Smooth muscle cell (in vitro differentiated cells): ENCODE results near the gene XBP1. TPM values are rescaled to one million over a fixed set of nuclear protein-coding genes. Genes with fewer than 3 reads are reported as not detected.
"Not testable (repeated sequence)": the region's sequence is repeated elsewhere in the genome, so short reads cannot be mapped to it uniquely, and the experiment has no call there.

Experiments used
- DNase-seq: peaks from one replicate; lab custom pipeline; 2025; ENCODE audit not compliant: unreplicated experiment; lab: John Stamatoyannopoulos, UW
- H2AFZ ChIP-seq: fragments of 200-600 bp; sonication (generic); 2 replicates; pipeline ENCODE4 v1.6.0; 2016; ENCODE audit warnings: antibody characterized with exemption, low read depth, mild to moderate bottlenecking
- H3F3A ChIP-seq: fragments of 200-600 bp; sonication (generic); 2 replicates; pipeline ENCODE4 v1.6.0; 2017; ENCODE audit warnings: antibody characterized with exemption, low read depth
- H3K27ac ChIP-seq: fragments of 200-600 bp; sonication (generic); 2 replicates; pipeline ENCODE4 v1.5.1; 2016; ENCODE audit warnings: low read depth, mild to moderate bottlenecking
- H3K27me3 ChIP-seq: fragments of 200-600 bp; sonication (generic); 2 replicates; pipeline ENCODE4 v1.6.1; 2016; ENCODE audit warnings: low read depth, mild to moderate bottlenecking
- H3K36me3 ChIP-seq: fragments of 200-600 bp; sonication (generic); 2 replicates; pipeline ENCODE4 v1.5.1; 2016; ENCODE audit warnings: low read depth
- H3K4me1 ChIP-seq: fragments of 200-600 bp; sonication (generic); 2 replicates; pipeline ENCODE4 v1.5.1; 2016; ENCODE audit warnings: low read depth
- H3K4me2 ChIP-seq: fragments of 200-600 bp; sonication (generic); 2 replicates; pipeline ENCODE4 v1.6.0; 2016; ENCODE audit warnings: mild to moderate bottlenecking
- H3K4me3 ChIP-seq: fragments of 200-600 bp; sonication (generic); 2 replicates; pipeline ENCODE4 v1.5.1; 2016; ENCODE audit warnings: mild to moderate bottlenecking
- H3K79me2 ChIP-seq: fragments of 200-600 bp; sonication (generic); 2 replicates; pipeline ENCODE4 v1.6.0; 2016; ENCODE audit warnings: low read depth, mild to moderate bottlenecking
- H3K9ac ChIP-seq: fragments of 200-600 bp; sonication (generic); 2 replicates; pipeline ENCODE4 v1.6.0; 2016; ENCODE audit warnings: low read depth
- H3K9me3 ChIP-seq: fragments of 200-600 bp; sonication (generic); replicated peaks from 2 replicates; pipeline ENCODE4 v1.5.1; 2016; ENCODE audit warnings: low read depth
- H4K20me1 ChIP-seq: fragments of 200-600 bp; sonication (generic); 2 replicates; pipeline ENCODE4 v1.6.0; 2016; ENCODE audit warnings: low read depth
- CTCF ChIP-seq: fragments of 200-600 bp; sonication (generic); IDR thresholded peaks from 2 replicates; pipeline ENCODE4 v1.5.1; 2017; ENCODE audit warnings: borderline replicate concordance, mild to moderate bottlenecking, antibody characterized with exemption; ENCODE audit not compliant: insufficient read depth, poor library complexity, severe bottlenecking
- WGBS: methylation state at CpG from one replicate; pipeline ENCODE4 v1.1.7; 2016; ENCODE audit warnings: low lambda C conversion rate; 5-methylcytosine and 5-hydroxymethylcytosine counted together
- polyA plus RNA-seq: library from polyadenylated mRNA; unstranded; fragments of >200 nt; fragmentation: Nextera tagmentation; extraction: Ambion mirVana; gene quantifications from 2 replicates; pipeline ENCODE4 v1.2.1, GENCODE V29; 2016
- total RNA-seq: library from RNA; depleted of rRNA; stranded (reverse); fragments of >200 nt; gene quantifications from 2 replicates; pipeline ENCODE4 v1.2.3, GENCODE V29; 2014

XBP1 gene
- total and polyA plus RNA-seq, 2 experiments from 2014 or later = 375 to 381 TPM

- TF ChIP-seq CTCF = no peak
- Histone ChIP-seq H3K27me3 (no peaks in the 10 kb centered on the region), H3K4me1 (no peaks in the 10 kb centered on the region), H2AFZ (no peak overlapping the region), H3K27ac (no peak overlapping the region), H3K9ac (no peak overlapping the region), H3F3A (no peaks in the 10 kb centered on the region), H3K4me2 (no peak overlapping the region), H3K4me3 (no peak overlapping the region), H4K20me1 (peaks cover 32% of the 10 kb centered on the region), H3K9me3 (no peaks in the 10 kb centered on the region), H3K36me3 (no peaks in the 10 kb centered on the region), H3K79me2 (no peaks in the 10 kb centered on the region)
- 92% methylated on average over 5 of the region's 5 CpGs for WGBS
- no peak for DNase-seq
Measured at GRCh38 chr22:28812516-28812915, 12.1 kb upstream of the XBP1 start.

GRCh38 chr22:28810821-28811491 is 10.6 kb upstream of the XBP1 start:
- Histone ChIP-seq H3K4me2 (no peak overlapping the region), H3K9me3 (no peaks in the 10 kb centered on the region), H2AFZ (no peak overlapping the region), H3K9ac (no peak overlapping the region), H3K27ac (no peak overlapping the region), H3K4me3 (no peak overlapping the region), H4K20me1 (peaks cover 32% of the 10 kb centered on the region), H3F3A (no peaks in the 10 kb centered on the region), H3K27me3 (no peaks in the 10 kb centered on the region), H3K36me3 (no peaks in the 10 kb centered on the region), H3K4me1 (no peaks in the 10 kb centered on the region), H3K79me2 (peaks cover 4% of the 10 kb centered on the region)
- WGBS = 82% methylated on average over 13 of the region's 13 CpGs
- no peak for TF ChIP-seq CTCF
- no peak for DNase-seq

GRCh38 chr22:28808716-28809355 is 8.5 kb upstream of the XBP1 start:
- Histone ChIP-seq H4K20me1 (peaks cover 32% of the 10 kb centered on the region), H3K36me3 (no peaks in the 10 kb centered on the region), H3K9ac (no peak overlapping the region), H3K27ac (no peak overlapping the region), H3K79me2 (peaks cover 4% of the 10 kb centered on the region), H3K4me3 (no peak overlapping the region), H2AFZ (no peak overlapping the region), H3F3A (no peaks in the 10 kb centered on the region), H3K27me3 (no peaks in the 10 kb centered on the region), H3K4me1 (no peaks in the 10 kb centered on the region), H3K9me3 (no peaks in the 10 kb centered on the region), H3K4me2 (no peak overlapping the region)
- TF ChIP-seq CTCF = no peak
- DNase-seq = no peak

- WGBS = 85% methylated on average over 5 of the region's 5 CpGs
- peaks cover 21% of the 10 kb centered on the region for H3K79me2 ChIP-seq
- not testable (repeated sequence) for H3K4me3 ChIP-seq, H3K27me3 ChIP-seq, H3K9me3 ChIP-seq, H2AFZ ChIP-seq, H3K36me3 ChIP-seq, DNase-seq, H3K4me1 ChIP-seq, H3F3A ChIP-seq, H3K27ac ChIP-seq, H3K9ac ChIP-seq, H3K4me2 ChIP-seq
- H4K20me1 ChIP-seq = peaks cover 11% of the 10 kb centered on the region
Measured at GRCh38 chr22:28805426-28805825, 5.1 kb upstream of the XBP1 start.
